ENCODE measurements around the gene IL1RL2. TPM values are rescaled to one million over a fixed set of nuclear protein-coding genes. Genes with fewer than 3 reads are reported as not detected.

IL1RL2 gene
- total and polyA plus RNA-seq, 2 of the 4 experiments (the other 2 are of a cell fraction): 0.09 to 0.36 TPM

GRCh38 chr2:102172745-102173144, 14.1 kb upstream of the IL1RL2 start:
- in situ Hi-C loops (cut with MboI; ENCODE audit: low sequenced_read_pairs) (loop anchor here (10.0 kb wide), 2 partner anchors 272 to 288 kb away; no protein-coding TSS in a partner anchor), intact Hi-C loops (cut with micrococcal nuclease) (no loop called here), dilution Hi-C loops (cut with HindIII; ENCODE audit: low sequenced_read_pairs, unreplicated experiment) (loop anchor here (25.0 kb wide), 1 partner anchor 160 kb away; no protein-coding TSS in a partner anchor)
- ChIA-PET CTCF (no interaction called here), POLR2A (ENCODE audit: unreplicated experiment) (no interaction called here)
- H2BK120ac ChIP-seq (ENCODE audit: low read depth, low read length): no peak overlapping the region
- no peaks in the 10 kb centered on the region for H4K20me1 ChIP-seq (ENCODE audit: insufficient read depth, low read length)
- H2AK5ac ChIP-seq (ENCODE audit: low read depth, low read length): no peak overlapping the region
- ATAC-seq (ENCODE audit: low read depth) (no peak), DNase-seq (no peak)
- H2BK15ac ChIP-seq (ENCODE audit: low read depth, low read length): no peak overlapping the region
- H3K27me3 ChIP-seq (ENCODE audit: control insufficient read depth, insufficient read depth, low read length): no peaks in the 10 kb centered on the region
- no peaks in the 10 kb centered on the region for H3K9me3 ChIP-seq (ENCODE audit: control insufficient read depth, insufficient read depth, low read length)
- H3K4me2 ChIP-seq (ENCODE audit: low read depth, low read length): no peak overlapping the region
- H2BK5ac ChIP-seq (ENCODE audit: low read depth, low read length, poor library complexity, severe bottlenecking): no peak overlapping the region
- H4K8ac ChIP-seq (ENCODE audit: low read depth in 2 of 2, low read length in 2 of 2): no peak overlapping the region
- H3K27ac ChIP-seq (ENCODE audit: insufficient read depth, low read length): no peak overlapping the region
- H2AFZ ChIP-seq (replicated peaks; ENCODE audit: low read length, poor library complexity): no peak overlapping the region
- BruUV-seq (replicated peaks): no TSS peak
- no peak overlapping the region for H3K4me3 ChIP-seq (ENCODE audit: insufficient read depth, low read depth, low read length)
- H3K9ac ChIP-seq (ENCODE audit: low read depth, low read length): no peak overlapping the region
- no peak overlapping the region for H4K5ac ChIP-seq (ENCODE audit: low read depth, low read length)
- no peak overlapping the region for H3K18ac ChIP-seq (ENCODE audit: low read depth, low read length)
- H4K91ac ChIP-seq (ENCODE audit: insufficient read depth, low read depth, low read length): no peak overlapping the region
- H3K56ac ChIP-seq (ENCODE audit: extremely low read depth, insufficient read depth, low read length): no peak overlapping the region
- peaks cover 58% of the 10 kb centered on the region for H3K36me3 ChIP-seq (ENCODE audit: control insufficient read depth, insufficient read depth, low read length)
- no peak overlapping the region for H2AK9ac ChIP-seq (replicated peaks; ENCODE audit: low read depth, low read length, poor library complexity)
- H3K9me1 ChIP-seq (ENCODE audit: insufficient read depth, low read length): peaks cover 3% of the 10 kb centered on the region; the same call in 1 of the 2 replicates
- no peak overlapping the region for H3K4ac ChIP-seq (ENCODE audit: low read depth, low read length)
- H3K79me1 ChIP-seq (ENCODE audit: low read depth in 1 of 2, low read length in 2 of 2): no peaks in the 10 kb centered on the region
- TF ChIP-seq RFX5 (IDR thresholded peaks at IDR 0.05; ENCODE audit: low read depth, low read length) (no peak), FOS (IDR thresholded peaks at IDR 0.05; ENCODE audit: low read depth, low read length) (no peak), RAD21 (IDR thresholded peaks at IDR 0.05; ENCODE audit: low read length) (no peak), CEBPB (IDR thresholded peaks at IDR 0.05; ENCODE audit: low read depth, low read length) (no peak), USF2 (IDR thresholded peaks at IDR 0.05; ENCODE audit: low read depth, low read length) (no peak), SMC3 (IDR thresholded peaks at IDR 0.05; ENCODE audit: low read depth, low read length) (no peak), BHLHE40 (IDR thresholded peaks at IDR 0.05; ENCODE audit: low read depth, low read length) (no peak), MAFK (IDR thresholded peaks at IDR 0.05; ENCODE audit: low read depth, low read length) (no peak), NFE2L2 (IDR thresholded peaks at IDR 0.05; ENCODE audit: low read depth, low read length) (no peak), MXI1 (IDR thresholded peaks at IDR 0.05; ENCODE audit: borderline replicate concordance, low read depth, low read length) (no peak), MAZ (IDR thresholded peaks at IDR 0.05; ENCODE audit: borderline replicate concordance, low read depth, low read length) (no peak)
- TF ChIP-seq, protein P1, sequence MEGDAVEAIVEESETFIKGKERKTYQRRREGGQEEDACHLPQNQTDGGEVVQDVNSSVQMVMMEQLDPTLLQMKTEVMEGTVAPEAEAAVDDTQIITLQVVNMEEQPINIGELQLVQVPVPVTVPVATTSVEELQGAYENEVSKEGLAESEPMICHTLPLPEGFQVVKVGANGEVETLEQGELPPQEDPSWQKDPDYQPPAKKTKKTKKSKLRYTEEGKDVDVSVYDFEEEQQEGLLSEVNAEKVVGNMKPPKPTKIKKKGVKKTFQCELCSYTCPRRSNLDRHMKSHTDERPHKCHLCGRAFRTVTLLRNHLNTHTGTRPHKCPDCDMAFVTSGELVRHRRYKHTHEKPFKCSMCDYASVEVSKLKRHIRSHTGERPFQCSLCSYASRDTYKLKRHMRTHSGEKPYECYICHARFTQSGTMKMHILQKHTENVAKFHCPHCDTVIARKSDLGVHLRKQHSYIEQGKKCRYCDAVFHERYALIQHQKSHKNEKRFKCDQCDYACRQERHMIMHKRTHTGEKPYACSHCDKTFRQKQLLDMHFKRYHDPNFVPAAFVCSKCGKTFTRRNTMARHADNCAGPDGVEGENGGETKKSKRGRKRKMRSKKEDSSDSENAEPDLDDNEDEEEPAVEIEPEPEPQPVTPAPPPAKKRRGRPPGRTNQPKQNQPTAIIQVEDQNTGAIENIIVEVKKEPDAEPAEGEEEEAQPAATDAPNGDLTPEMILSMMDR (conservative IDR thresholded peaks at IDR 0.05; ENCODE audit: low read depth, low read length): no peak
- TF ChIP-seq, protein P2, sequence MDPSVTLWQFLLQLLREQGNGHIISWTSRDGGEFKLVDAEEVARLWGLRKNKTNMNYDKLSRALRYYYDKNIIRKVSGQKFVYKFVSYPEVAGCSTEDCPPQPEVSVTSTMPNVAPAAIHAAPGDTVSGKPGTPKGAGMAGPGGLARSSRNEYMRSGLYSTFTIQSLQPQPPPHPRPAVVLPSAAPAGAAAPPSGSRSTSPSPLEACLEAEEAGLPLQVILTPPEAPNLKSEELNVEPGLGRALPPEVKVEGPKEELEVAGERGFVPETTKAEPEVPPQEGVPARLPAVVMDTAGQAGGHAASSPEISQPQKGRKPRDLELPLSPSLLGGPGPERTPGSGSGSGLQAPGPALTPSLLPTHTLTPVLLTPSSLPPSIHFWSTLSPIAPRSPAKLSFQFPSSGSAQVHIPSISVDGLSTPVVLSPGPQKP (IDR thresholded peaks at IDR 0.05; ENCODE audit: borderline replicate concordance, low read depth, low read length): no peak
- H3K14ac ChIP-seq (replicated peaks; ENCODE audit: low read depth, low read length): no peak overlapping the region
- H3K4me1 ChIP-seq (ENCODE audit: control insufficient read depth, insufficient read depth, low read length): no peaks in the 10 kb centered on the region
- no CpG with 5 or more reads among the region's 3 CpGs for WGBS, 2 experiments (ENCODE audit: extremely low coverage in 2 of 2, insufficient read length in 1 of 2)
- H2BK20ac ChIP-seq (ENCODE audit: low read depth, low read length): no peak overlapping the region
- no peak overlapping the region for H3K23ac ChIP-seq (ENCODE audit: low read depth, low read length)

Measured in IMR-90 (cell line).